HG02970 (cell line): Measurements from ENCODE around the gene HAGH.
A peak's percentile ranks its signal among the peaks of the same experiment; 100 is the strongest.

ENCODE experiments used
- ATAC-seq: cut with Tn5 transposase; IDR thresholded peaks from one replicate; pipeline ENCODE4 v1.9.1; 2021; ENCODE audit warnings: mild to moderate bottlenecking, moderate library complexity, moderate number of reproducible peaks; ENCODE audit not compliant: unreplicated experiment, low FRiP score

The HAGH gene

GRCh38 chr16:1775846-1776671, 50.6 kb downstream of the HAGH start:
- ATAC-seq, result no peak

- ATAC-seq, result no peak
These were observed 51.4 kb downstream of the HAGH start for GRCh38 chr16:1775006-1775845.

GRCh38 chr16:1774448-1774780, 52.2 kb downstream of the HAGH start:
- ATAC-seq, result no peak

GRCh38 chr16:1773703-1774447, 52.8 kb downstream of the HAGH start:
- no peak for ATAC-seq

- peak; percentile 53 for ATAC-seq
These were observed 53.5 kb downstream of the HAGH start, which contains the start of gene MRPS34 for GRCh38 chr16:1772908-1773702. Gene MRPS34 (minus strand): TSS chr16:1773134. CDS start chr16:1773119, 15 bp downstream.

- ATAC-seq, result no peak
These were observed 54.2 kb downstream of the HAGH start, which contains the start of gene EME2 for GRCh38 chr16:1772362-1772907. Gene EME2 (plus strand): TSS chr16:1772810. CDS start chr16:1773228, 418 bp downstream.

- no peak for ATAC-seq
These were observed 54.7 kb downstream of the HAGH start for GRCh38 chr16:1771864-1772361.

GRCh38 chr16:1771188-1771863, 55.3 kb downstream of the HAGH start, which contains the start of gene NME3:
Gene NME3 (minus strand): TSS chr16:1771543. CDS start chr16:1771534, 9 bp downstream.
- ATAC-seq, result no peak

- ATAC-seq, result no peak
These were observed 56.1 kb downstream of the HAGH start for GRCh38 chr16:1770328-1771187.

GRCh38 chr16:1769402-1770300, 57.0 kb downstream of the HAGH start:
- ATAC-seq, result no peak

- ATAC-seq, result no peak
These were observed 57.7 kb downstream of the HAGH start for GRCh38 chr16:1768767-1769401.

- ATAC-seq, result no peak
These were observed 58.4 kb downstream of the HAGH start for GRCh38 chr16:1768061-1768766.

GRCh38 chr16:1767116-1767994, 59.3 kb downstream of the HAGH start:
- ATAC-seq, result no peak

GRCh38 chr16:1766701-1767100, 59.9 kb downstream of the HAGH start:
- ATAC-seq, result no peak

- ATAC-seq, result no peak
These were observed 60.4 kb downstream of the HAGH start for GRCh38 chr16:1766231-1766630.
